Endothelial cell of umbilical vein (primary cell): ENCODE measurements around the gene DLX3. TPM values are rescaled to one million over a fixed set of nuclear protein-coding genes. Genes with fewer than 3 reads are reported as not detected.

Experiments
- BruUV-seq: library from RNA; stranded (reverse); fragments of 400-500 nt; replicated peaks from 2 replicates; lab custom pipeline; 2021; lab: Mats Ljungman, UMichigan
- CTCF ChIA-PET: fragments of 300-600, 350-600 bp; sonication (Branson Sonifier 250); formaldehyde crosslinking; loops from one replicate; lab custom pipeline; 2021; ENCODE audit warnings: antibody characterized with exemption, inconsistent platforms; lab: Charles Lee
- POLR2A ChIA-PET: fragments of 300-600, 350-600 bp; sonication (Branson Sonifier 250); formaldehyde crosslinking; loops from one replicate; lab custom pipeline; 2021; ENCODE audit warnings: antibody characterized with exemption, inconsistent platforms; lab: Charles Lee
- DNase-seq: peaks from one replicate; pipeline ENCODE4 v3.0.0-alpha.2; 2011; ENCODE audit warnings: low read depth, low spot score
- FAIRE-seq: peaks from 2 replicates; lab custom pipeline; 2011; peaks lifted over from hg19 to GRCh38; lab: Jason Lieb, UNC
- H2AFZ ChIP-seq: 2 replicates; pipeline ENCODE4 v1.6.0; 2012; ENCODE audit warnings: low read depth, low read length, control low read depth, inconsistent platforms
- H3K27ac ChIP-seq: 2 replicates; pipeline ENCODE4 v1.5.1; 2011; ENCODE audit warnings: low read depth, mild to moderate bottlenecking, control low read depth, low read length, moderate library complexity; ENCODE audit not compliant: insufficient read depth
- H3K27me3 ChIP-seq, 2 experiments: 2 replicates each; pipeline versions ENCODE4 v1.6.0 to v1.6.1; 2011; ENCODE audit warnings: low read length in 2 of 2, mixed read lengths in 1 of 2; ENCODE audit not compliant: control insufficient read depth in 2 of 2, insufficient read depth in 2 of 2
- H3K36me3 ChIP-seq, 2 experiments: 2 replicates in 1 of 2; 3 replicates in 1 of 2; pipeline ENCODE4 v1.5.1; 2011; ENCODE audit warnings: low read length in 2 of 2, mild to moderate bottlenecking in 1 of 2, moderate library complexity in 1 of 2; ENCODE audit not compliant: control insufficient read depth in 2 of 2, insufficient read depth in 2 of 2; ENCODE audit errors: extremely low read depth in 1 of 2
- H3K4me1 ChIP-seq: 3 replicates; pipeline ENCODE4 v1.5.1; 2011; ENCODE audit warnings: mild to moderate bottlenecking, low read length; ENCODE audit not compliant: control insufficient read depth, insufficient read depth; ENCODE audit errors: extremely low read depth
- H3K4me2 ChIP-seq: 2 replicates; pipeline ENCODE4 v1.6.1; 2011; ENCODE audit warnings: low read length, control low read depth, mixed read lengths; ENCODE audit not compliant: insufficient read depth
- H3K4me3 ChIP-seq, 3 experiments: fragments of 200-600 bp in 1 of 3; sonication (generic), shearing (Covaris generic) in 1 of 3; replicated peaks in 1 of 3; 2 replicates each; pipeline ENCODE4 v1.5.1; 2011 to 2016; ENCODE audit warnings: control low read depth in 3 of 3, low read length in 3 of 3, mild to moderate bottlenecking in 2 of 3, inconsistent platforms in 1 of 3, low read depth in 1 of 3, moderate library complexity in 1 of 3; ENCODE audit not compliant: insufficient read depth in 1 of 3
- H3K79me2 ChIP-seq: 2 replicates; pipeline ENCODE4 v1.6.0; 2012; ENCODE audit warnings: low read length, inconsistent platforms; ENCODE audit not compliant: control insufficient read depth, insufficient read depth
- H3K9ac ChIP-seq: replicated peaks from 2 replicates; pipeline ENCODE3; 2011; ENCODE audit warnings: low read length, control low read depth; ENCODE audit not compliant: insufficient read depth; ENCODE audit errors: extremely low read depth
- H3K9me1 ChIP-seq: replicated peaks from 3 replicates; pipeline ENCODE4 v1.6.0; 2011; ENCODE audit warnings: mild to moderate bottlenecking, low read length; ENCODE audit not compliant: control insufficient read depth, insufficient read depth; ENCODE audit errors: extremely low read depth
- H3K9me3 ChIP-seq: replicated peaks from 2 replicates; pipeline ENCODE4 v1.5.1; 2012; ENCODE audit warnings: low read length, inconsistent platforms; ENCODE audit not compliant: control insufficient read depth, insufficient read depth
- H4K20me1 ChIP-seq: replicated peaks from 2 replicates; pipeline ENCODE3; 2011; ENCODE audit warnings: mild to moderate bottlenecking, low read length; ENCODE audit not compliant: control insufficient read depth, insufficient read depth; ENCODE audit errors: extremely low read depth
- FOS ChIP-seq: IDR thresholded peaks from 2 replicates; pipeline ENCODE4 v1.6.1; 2011; ENCODE audit warnings: mild to moderate bottlenecking, low read length, moderate library complexity, borderline replicate concordance; ENCODE audit not compliant: insufficient read depth
- GATA2 ChIP-seq: IDR thresholded peaks from 2 replicates; pipeline ENCODE4 v1.7.0; 2011; ENCODE audit warnings: low read depth, mild to moderate bottlenecking, moderate library complexity, mixed read lengths, low read length; ENCODE audit not compliant: insufficient read length, insufficient read depth
- JUN ChIP-seq: IDR thresholded peaks from 2 replicates; pipeline ENCODE4 v1.6.1; 2011; ENCODE audit warnings: borderline replicate concordance, low read depth; ENCODE audit not compliant: insufficient read length, insufficient read depth
- MYC ChIP-seq: IDR thresholded peaks from one replicate; pipeline ENCODE4 v1.6.1; 2011; ENCODE audit warnings: mild to moderate bottlenecking, low read depth, low read length
- POLR2A ChIP-seq: IDR thresholded peaks from 2 replicates; pipeline ENCODE4 v1.6.1; 2012; ENCODE audit warnings: low read depth, mild to moderate bottlenecking, control low read depth, low read length
- POLR2AphosphoS5 ChIP-seq: IDR thresholded peaks from 2 replicates; pipeline ENCODE4 v1.6.1; 2012; ENCODE audit warnings: low read depth, mild to moderate bottlenecking, control low read depth, low read length, moderate library complexity; ENCODE audit not compliant: insufficient read depth
- dilution Hi-C: fragments of 300-500 bp; cut with MboI; formaldehyde crosslinking; loops from one replicate; pipeline ENCODE4 v1.15.0; 2019; ENCODE audit warnings: low sequenced_read_pairs; ENCODE audit not compliant: extremely low pct_ligation_motif_present
- intact Hi-C: fragments of 100-400 bp; cut with micrococcal nuclease; formaldehyde crosslinking; loops from one replicate; pipeline ENCODE4 v1.10.0; 2022
- polyA plus RNA-seq, 4 experiments: library from polyadenylated mRNA; depleted of rRNA in 3 of 4; stranded (reverse) in 3 of 4; unstranded in 1 of 4; fragments of >200 nt; gene quantifications; 2 replicates each; pipeline versions ENCODE4 v1.2.1 to v1.2.3, GENCODE V29; 2011 to 2012; ENCODE audit warnings: missing spikeins in 1 of 4
- total RNA-seq: library from RNA; stranded (reverse); gene quantifications from 2 replicates; pipeline ENCODE4 v1.2.3, GENCODE V29; 2021
- TF ChIP-seq, protein P1 (sequence below), 2 donors: IDR thresholded peaks; 1 replicate in 1 of 2; 2 replicates in 1 of 2; pipeline ENCODE4 v1.5.1; 2011; ENCODE audit warnings: low read length in 2 of 2, mild to moderate bottlenecking in 2 of 2, moderate library complexity in 2 of 2, control low read depth in 1 of 2, inconsistent platforms in 1 of 2, low read depth in 1 of 2; ENCODE audit not compliant: insufficient read depth in 1 of 2; ENCODE audit errors: extremely low read depth in 1 of 2

Gene DLX3
- total and polyA plus RNA-seq, 2 donors (not counting 3 experiments of a cell fraction or from before 2014, with no cell fraction given) = not detected

DNA sequence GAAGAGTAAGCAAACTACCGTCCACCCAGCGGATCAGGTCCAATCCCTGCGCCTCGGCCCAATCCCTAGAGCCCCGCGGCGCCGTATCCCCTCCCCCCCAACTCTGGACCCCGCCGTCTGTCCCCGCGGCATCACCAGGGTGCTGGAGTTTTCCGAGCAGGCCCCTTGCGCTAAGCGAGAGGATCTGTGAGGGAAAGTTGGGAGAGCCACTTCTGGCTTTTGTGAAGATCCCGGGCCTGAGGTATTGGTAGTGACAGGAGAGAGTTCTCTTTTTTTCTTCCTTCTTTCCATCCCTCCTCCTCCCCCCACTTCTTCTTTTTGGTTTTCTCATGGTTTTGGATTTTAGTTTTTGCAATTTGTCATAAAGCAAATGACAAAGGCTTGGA lies 29.5 kb downstream of the DLX3 start:
- DNase-seq (no peak), FAIRE-seq (no peak)
- intact Hi-C loops (no loop called here), dilution Hi-C loops (no loop called here)
- no peaks in the 10 kb centered on the region for H3K79me2 ChIP-seq
- H3K27me3 ChIP-seq = peaks cover 80 to 81% of the 10 kb centered on the region in 2 experiments
- no peaks in the 10 kb centered on the region for H3K9me3 ChIP-seq
- H3K36me3 ChIP-seq = no peaks in the 10 kb centered on the region
- H4K20me1 ChIP-seq = no peaks in the 10 kb centered on the region
- ChIA-PET CTCF (interaction anchor here (1.9 to 2.2 kb wide), 2 partner anchors 14 to 32 kb away, joined by 4 to 7 read pairs; no protein-coding TSS in a partner anchor), POLR2A (no interaction called here)
- no peak overlapping the region for H3K4me3 ChIP-seq
- H3K9me1 ChIP-seq = no peaks in the 10 kb centered on the region
- H3K9ac ChIP-seq = no peak overlapping the region
- no TSS peak for BruUV-seq
- no peaks in the 10 kb centered on the region for H3K4me1 ChIP-seq
- H2AFZ ChIP-seq = no peak overlapping the region
- no peak overlapping the region for H3K4me2 ChIP-seq
- TF ChIP-seq POLR2A (no peak), MYC (no peak), GATA2 (no peak), JUN (no peak), POLR2AphosphoS5 (no peak), FOS (no peak)
- TF ChIP-seq, protein P1, sequence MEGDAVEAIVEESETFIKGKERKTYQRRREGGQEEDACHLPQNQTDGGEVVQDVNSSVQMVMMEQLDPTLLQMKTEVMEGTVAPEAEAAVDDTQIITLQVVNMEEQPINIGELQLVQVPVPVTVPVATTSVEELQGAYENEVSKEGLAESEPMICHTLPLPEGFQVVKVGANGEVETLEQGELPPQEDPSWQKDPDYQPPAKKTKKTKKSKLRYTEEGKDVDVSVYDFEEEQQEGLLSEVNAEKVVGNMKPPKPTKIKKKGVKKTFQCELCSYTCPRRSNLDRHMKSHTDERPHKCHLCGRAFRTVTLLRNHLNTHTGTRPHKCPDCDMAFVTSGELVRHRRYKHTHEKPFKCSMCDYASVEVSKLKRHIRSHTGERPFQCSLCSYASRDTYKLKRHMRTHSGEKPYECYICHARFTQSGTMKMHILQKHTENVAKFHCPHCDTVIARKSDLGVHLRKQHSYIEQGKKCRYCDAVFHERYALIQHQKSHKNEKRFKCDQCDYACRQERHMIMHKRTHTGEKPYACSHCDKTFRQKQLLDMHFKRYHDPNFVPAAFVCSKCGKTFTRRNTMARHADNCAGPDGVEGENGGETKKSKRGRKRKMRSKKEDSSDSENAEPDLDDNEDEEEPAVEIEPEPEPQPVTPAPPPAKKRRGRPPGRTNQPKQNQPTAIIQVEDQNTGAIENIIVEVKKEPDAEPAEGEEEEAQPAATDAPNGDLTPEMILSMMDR (IDR thresholded peaks at IDR 0.05; ENCODE audit: extremely low read depth in 1 of 2, insufficient read depth in 1 of 2, low read depth in 1 of 2, low read length in 2 of 2) = no peak
- H3K27ac ChIP-seq = no peak overlapping the region
